ENCODE results near the gene ATP2A3. TPM values are rescaled to one million over a fixed set of nuclear protein-coding genes. Genes with fewer than 3 reads are reported as not detected.

The ATP2A3 gene
- total RNA-seq, 4 donors from 2014 or later, result 142 to 300 (median 208) TPM

GRCh38 chr17:3914312-3914670 is 49.9 kb downstream of the ATP2A3 start:
- Histone ChIP-seq H3K27me3 (no peaks in the 10 kb centered on the region), H3K36me3 (no peaks in the 10 kb centered on the region), H3K4me3 (peak overlapping the region in 1 of 4 donors; percentile 33), H3K27ac (peak overlapping the region; percentile 53 to 82 (median 80)), H3K4me1 (peaks cover 29 to 51% (median 36%) of the 10 kb centered on the region in 4 donors), H3K9me3 (no peaks in the 10 kb centered on the region)
- in situ Hi-C loops (cut with MboI; ENCODE audit: low pct_ligation_motif_present in 1 of 4, low pct_unique_long_range_greater_than_20kb in 1 of 4, low sequenced_read_pairs in 3 of 4) (loop anchor here in 1 of 4 donors (10.0 kb wide), 1 partner anchor 81 kb away; no protein-coding TSS in a partner anchor), intact Hi-C loops (cut with DNase I; ENCODE audit: low total_unique reads) (loop anchor here (10.0 kb wide), 1 partner anchor 91 kb away; no protein-coding TSS in a partner anchor)
- peak; percentile 78 for DNase-seq
- 71% methylated on average over 7 of the region's 10 CpGs; no CpG with 5 or more reads in 1 of the 2 donors for WGBS, 2 donors (ENCODE audit: low coverage in 1 of 2)
- TF ChIP-seq CTCF (IDR thresholded peaks at IDR 0.05) (no peak), EP300 (IDR thresholded peaks at IDR 0.05; ENCODE audit: low read depth) (no peak), POLR2A (IDR thresholded peaks at IDR 0.05) (no peak), POLR2AphosphoS5 (IDR thresholded peaks at IDR 0.05) (peak in 1 of 3 donors; percentile 80)

GRCh38 chr17:3913531-3914311 is 50.5 kb downstream of the ATP2A3 start:
- 26% methylated on average over 17 of the region's 17 CpGs; no CpG with 5 or more reads in 1 of the 2 donors for WGBS, 2 donors (ENCODE audit: low coverage in 1 of 2)

GRCh38 chr17:3912827-3913226 is 51.4 kb downstream of the ATP2A3 start:
- TF ChIP-seq EP300 (IDR thresholded peaks at IDR 0.05; ENCODE audit: low read depth) (no peak), POLR2A (IDR thresholded peaks at IDR 0.05) (no peak), POLR2AphosphoS5 (IDR thresholded peaks at IDR 0.05) (no peak), CTCF (IDR thresholded peaks at IDR 0.05) (no peak)
- in situ Hi-C loops (cut with MboI; ENCODE audit: low pct_ligation_motif_present in 1 of 4, low pct_unique_long_range_greater_than_20kb in 1 of 4, low sequenced_read_pairs in 3 of 4), result loop anchor here in 1 of 4 donors (10.0 kb wide), 1 partner anchor 82 kb away; no protein-coding TSS in a partner anchor

More at GRCh38 chr17:3913531-3914311, 50.5 kb downstream of the ATP2A3 start:
- in situ Hi-C loops (cut with MboI; ENCODE audit: low pct_ligation_motif_present in 1 of 4, low pct_unique_long_range_greater_than_20kb in 1 of 4, low sequenced_read_pairs in 3 of 4) (loop anchor here in 1 of 4 donors (10.0 kb wide), 1 partner anchor 81 kb away; no protein-coding TSS in a partner anchor), intact Hi-C loops (cut with DNase I; ENCODE audit: low total_unique reads) (loop anchor here (10.0 kb wide), 1 partner anchor 91 kb away; no protein-coding TSS in a partner anchor)
- Histone ChIP-seq H3K27me3 (no peaks in the 10 kb centered on the region), H3K4me3 (no peak overlapping the region), H3K9me3 (no peaks in the 10 kb centered on the region), H3K4me1 (peaks cover 29 to 45% (median 35%) of the 10 kb centered on the region in 4 donors), H3K27ac (peak overlapping the region; percentile 53 to 82 (median 80)), H3K36me3 (no peaks in the 10 kb centered on the region)
- TF ChIP-seq EP300 (IDR thresholded peaks at IDR 0.05; ENCODE audit: low read depth) (no peak), POLR2AphosphoS5 (IDR thresholded peaks at IDR 0.05) (no peak), CTCF (IDR thresholded peaks at IDR 0.05) (peak; percentile 96 to 98 (median 98)), POLR2A (IDR thresholded peaks at IDR 0.05) (no peak)
- peak; percentile 88 for DNase-seq

More at GRCh38 chr17:3912827-3913226, 51.4 kb downstream of the ATP2A3 start:
- Histone ChIP-seq H3K4me3 (no peak overlapping the region), H3K4me1 (peaks cover 28 to 43% (median 33%) of the 10 kb centered on the region in 4 donors), H3K9me3 (no peaks in the 10 kb centered on the region), H3K27me3 (no peaks in the 10 kb centered on the region), H3K27ac (no peak overlapping the region), H3K36me3 (no peaks in the 10 kb centered on the region)
- intact Hi-C loops (cut with DNase I; ENCODE audit: low total_unique reads), result loop anchor here (10.0 kb wide), 1 partner anchor 92 kb away; no protein-coding TSS in a partner anchor
- 84% methylated on average over 2 of the region's 2 CpGs; no CpG with 5 or more reads in 1 of the 2 donors for WGBS, 2 donors (ENCODE audit: low coverage in 1 of 2)
- no peak for DNase-seq

All from transverse colon (tissue), 4 donors.